ENCODE measurements around the gene NOD2.

DNA sequence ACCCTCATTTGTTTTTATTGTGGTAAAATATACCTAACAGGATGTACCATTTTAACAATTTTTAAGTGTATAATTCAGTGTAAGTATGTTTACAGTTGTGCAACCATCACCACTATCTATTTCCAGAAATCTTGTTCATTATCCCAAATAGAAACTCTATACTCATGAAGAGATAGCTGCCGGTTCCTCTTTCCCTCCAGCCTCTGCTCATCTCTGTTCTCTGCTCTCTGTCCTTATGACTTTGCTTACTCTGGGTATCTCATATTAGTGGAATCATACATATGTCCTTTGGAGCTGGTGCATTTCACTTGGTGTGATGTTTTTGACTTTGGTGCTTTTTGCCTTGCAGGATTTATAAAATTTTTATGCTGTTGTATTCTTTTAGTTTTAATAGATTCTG lies 67.9 kb downstream of the NOD2 start:
- TF ChIP-seq CTCF (conservative IDR thresholded peaks at IDR 0.05; ENCODE audit: low read depth, low read length) (no peak), EZH2phosphoT487 (IDR thresholded peaks at IDR 0.05; ENCODE audit: borderline replicate concordance, low read length) (no peak), EZH2 (IDR thresholded peaks at IDR 0.05; ENCODE audit: low read length, unreplicated experiment) (no peak)

Measured in PC-3 (cell line).